Activated T-cell treated with anti-CD3 and anti-CD28 coated beads for 1 hour (primary cell): ENCODE data around the gene HCRT.
"Not testable (repeated sequence)": the region's sequence is repeated elsewhere in the genome, so short reads cannot be mapped to it uniquely, and the experiment has no call there.

Source experiments
- DNase-seq: peaks from one replicate; pipeline ENCODE4 v3.0.0-alpha.2; 2020; ENCODE audit warnings: low read depth

Gene HCRT

GRCh38 chr17:42179335-42179734 lies 5.9 kb downstream of the HCRT start:
- DNase-seq = no peak

- no peak for DNase-seq
These were observed 6.4 kb downstream of the HCRT start for GRCh38 chr17:42178817-42179216.

- DNase-seq = no peak
These were observed 7.6 kb downstream of the HCRT start for GRCh38 chr17:42177684-42178083.

GRCh38 chr17:42174126-42174783 lies 11.0 kb downstream of the HCRT start:
- no peak for DNase-seq

GRCh38 chr17:42171831-42172230 lies 13.4 kb downstream of the HCRT start:
- DNase-seq = no peak

GRCh38 chr17:42169351-42169750 lies 15.9 kb downstream of the HCRT start:
- no peak for DNase-seq

GRCh38 chr17:42167807-42168206 lies 17.4 kb downstream of the HCRT start:
- no peak for DNase-seq

GRCh38 chr17:42166196-42166763 lies 19.0 kb downstream of the HCRT start:
- no peak for DNase-seq

GRCh38 chr17:42165751-42166150 lies 19.5 kb downstream of the HCRT start:
- DNase-seq = no peak

GRCh38 chr17:42163696-42164407 lies 21.4 kb downstream of the HCRT start:
- no peak for DNase-seq

- DNase-seq = no peak
These were observed 22.1 kb downstream of the HCRT start for GRCh38 chr17:42163113-42163512.

GRCh38 chr17:42160531-42160910 lies 24.7 kb downstream of the HCRT start:
- no peak for DNase-seq

- DNase-seq = no peak
These were observed 25.3 kb downstream of the HCRT start for GRCh38 chr17:42159796-42160530.

- no peak for DNase-seq
These were observed 29.6 kb downstream of the HCRT start for GRCh38 chr17:42155614-42156045.

GRCh38 chr17:42153919-42154742 lies 31.1 kb downstream of the HCRT start:
- DNase-seq = no peak

GRCh38 chr17:42146911-42147607 lies 38.2 kb downstream of the HCRT start:
- no peak for DNase-seq

GRCh38 chr17:42143138-42143537 lies 42.1 kb downstream of the HCRT start:
- DNase-seq = not testable (repeated sequence)

- no peak for DNase-seq
These were observed 42.8 kb downstream of the HCRT start for GRCh38 chr17:42142371-42142896.

- no peak for DNase-seq
These were observed 43.9 kb downstream of the HCRT start for GRCh38 chr17:42141382-42141781.

GRCh38 chr17:42140690-42141089 lies 44.6 kb downstream of the HCRT start:
- not testable (repeated sequence) for DNase-seq
